Breast epithelium (tissue), 4 donors: ENCODE data around the gene LCLAT1. TPM values are rescaled to one million over a fixed set of nuclear protein-coding genes. Genes with fewer than 3 reads are reported as not detected.
"Not testable (repeated sequence)": the region's sequence is repeated elsewhere in the genome, so short reads cannot be mapped to it uniquely, and the experiment has no call there.

Source experiments
- DNase-seq, 2 donors: peaks; one replicate each; pipeline ENCODE4 v3.0.0-alpha.2; 2019; ENCODE audit warnings: low spot score in 2 of 2
- H3K27ac ChIP-seq, 2 donors: fragments of 200-600 bp; sonication (generic) in 1 of 2; one replicate each; pipeline ENCODE4 v1.5.1; 2016 to 2019; ENCODE audit warnings: mild to moderate bottlenecking in 1 of 2
- H3K27me3 ChIP-seq, 2 donors: fragments of 200-600 bp; sonication (generic) in 1 of 2; one replicate each; pipeline versions ENCODE4 v1.5.1 to v1.6.0; 2017 to 2019; ENCODE audit warnings: control low read depth in 1 of 2, mild to moderate bottlenecking in 1 of 2
- H3K36me3 ChIP-seq: fragments of 200-600 bp; one replicate; pipeline ENCODE4 v1.5.1; 2019
- H3K4me1 ChIP-seq, 2 donors: fragments of 200-600 bp; sonication (generic); one replicate each; pipeline ENCODE4 v1.5.1; 2016 to 2019; ENCODE audit warnings: control low read depth in 1 of 2
- H3K4me3 ChIP-seq, 3 donors: fragments of 200-600 bp; sonication (generic); 1 replicate in 2 of 3; 2 replicates in 1 of 3; pipeline ENCODE4 v1.5.1; 2016 to 2019; ENCODE audit warnings: mild to moderate bottlenecking in 3 of 3, moderate library complexity in 2 of 3
- H3K9me3 ChIP-seq, 2 donors: fragments of 200-600 bp; sonication (generic) in 1 of 2; one replicate each; pipeline ENCODE4 v1.5.1; 2016 to 2019; ENCODE audit warnings: control low read depth in 1 of 2
- POLR2A ChIP-seq: fragments of 450-650 bp; IDR thresholded peaks from one replicate; pipeline ENCODE4 v1.6.1; 2016; ENCODE audit warnings: antibody characterized with exemption, mild to moderate bottlenecking, moderate library complexity
- POLR2AphosphoS5 ChIP-seq, 3 donors: sonication (generic); formaldehyde crosslinking; IDR thresholded peaks; one replicate each; pipeline ENCODE4 v1.6.1; 2017; ENCODE audit warnings: antibody characterized with exemption in 3 of 3
- intact Hi-C: fragments of 100-400 bp; cut with DNase I; formaldehyde crosslinking; loops from one replicate; pipeline ENCODE4 v1.15.1; 2023; ENCODE audit warnings: low total_unique reads
- total RNA-seq, 3 donors: library from RNA; depleted of rRNA; stranded (reverse); fragments of >200 nt; gene quantifications; one replicate each; pipeline ENCODE4 v1.1.0, GENCODE V29; 2016
- TF ChIP-seq, protein P1 (sequence below), 3 donors: fragments of 450-650 bp; IDR thresholded peaks; one replicate each; pipeline ENCODE4 v1.5.1; 2016 to 2017; ENCODE audit warnings: antibody characterized with exemption in 3 of 3, mild to moderate bottlenecking in 3 of 3, moderate library complexity in 3 of 3

The LCLAT1 gene
- total RNA-seq, 3 donors from 2014 or later = 8.0 to 20.6 (median 19.7) TPM

DNA sequence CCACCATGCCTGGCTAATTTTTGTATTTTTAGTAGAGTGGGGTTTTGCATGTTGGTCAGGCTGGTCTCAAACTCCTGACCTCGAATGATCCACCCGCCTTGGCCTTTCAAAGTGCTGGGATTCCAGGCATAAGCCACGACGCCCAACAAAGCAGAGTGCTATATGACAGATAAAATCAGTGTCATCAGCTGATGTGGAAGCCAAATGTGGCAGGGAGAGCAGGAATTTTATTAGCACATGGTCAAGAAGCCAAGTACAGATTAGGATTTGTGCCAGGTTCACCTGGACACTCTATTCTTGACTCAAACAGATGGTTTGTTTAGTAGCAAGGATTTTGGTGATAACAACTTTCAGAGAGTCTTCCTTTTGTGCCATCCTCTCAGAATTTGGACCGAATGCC is 62.7 kb downstream of the LCLAT1 start:
- intact Hi-C loops = no loop called here
- Histone ChIP-seq H3K4me3 (no peak overlapping the region), H3K36me3 (no peaks in the 10 kb centered on the region), H3K4me1 (no peaks in the 10 kb centered on the region), H3K27ac (no peak overlapping the region), H3K27me3 (no peaks in the 10 kb centered on the region), H3K9me3 (no peaks in the 10 kb centered on the region)
- DNase-seq = no peak
- TF ChIP-seq POLR2AphosphoS5 (IDR thresholded peaks at IDR 0.05) (no peak), POLR2A (no peak)
- TF ChIP-seq, protein P1, sequence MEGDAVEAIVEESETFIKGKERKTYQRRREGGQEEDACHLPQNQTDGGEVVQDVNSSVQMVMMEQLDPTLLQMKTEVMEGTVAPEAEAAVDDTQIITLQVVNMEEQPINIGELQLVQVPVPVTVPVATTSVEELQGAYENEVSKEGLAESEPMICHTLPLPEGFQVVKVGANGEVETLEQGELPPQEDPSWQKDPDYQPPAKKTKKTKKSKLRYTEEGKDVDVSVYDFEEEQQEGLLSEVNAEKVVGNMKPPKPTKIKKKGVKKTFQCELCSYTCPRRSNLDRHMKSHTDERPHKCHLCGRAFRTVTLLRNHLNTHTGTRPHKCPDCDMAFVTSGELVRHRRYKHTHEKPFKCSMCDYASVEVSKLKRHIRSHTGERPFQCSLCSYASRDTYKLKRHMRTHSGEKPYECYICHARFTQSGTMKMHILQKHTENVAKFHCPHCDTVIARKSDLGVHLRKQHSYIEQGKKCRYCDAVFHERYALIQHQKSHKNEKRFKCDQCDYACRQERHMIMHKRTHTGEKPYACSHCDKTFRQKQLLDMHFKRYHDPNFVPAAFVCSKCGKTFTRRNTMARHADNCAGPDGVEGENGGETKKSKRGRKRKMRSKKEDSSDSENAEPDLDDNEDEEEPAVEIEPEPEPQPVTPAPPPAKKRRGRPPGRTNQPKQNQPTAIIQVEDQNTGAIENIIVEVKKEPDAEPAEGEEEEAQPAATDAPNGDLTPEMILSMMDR (IDR thresholded peaks at IDR 0.05) = no peak

- Histone ChIP-seq H3K4me3 (no peak overlapping the region), H3K9me3 (no peaks in the 10 kb centered on the region), H3K27ac (no peak overlapping the region), H3K4me1 (no peaks in the 10 kb centered on the region), H3K36me3 (no peaks in the 10 kb centered on the region), H3K27me3 (no peaks in the 10 kb centered on the region)
- no peak for DNase-seq
- intact Hi-C loops = no loop called here
- TF ChIP-seq POLR2AphosphoS5 (IDR thresholded peaks at IDR 0.05) (no peak), POLR2A (no peak)
- TF ChIP-seq, protein P1 (IDR thresholded peaks at IDR 0.05) = no peak
These were observed 63.4 kb downstream of the LCLAT1 start for GRCh38 chr2:30510409-30510808.

DNA sequence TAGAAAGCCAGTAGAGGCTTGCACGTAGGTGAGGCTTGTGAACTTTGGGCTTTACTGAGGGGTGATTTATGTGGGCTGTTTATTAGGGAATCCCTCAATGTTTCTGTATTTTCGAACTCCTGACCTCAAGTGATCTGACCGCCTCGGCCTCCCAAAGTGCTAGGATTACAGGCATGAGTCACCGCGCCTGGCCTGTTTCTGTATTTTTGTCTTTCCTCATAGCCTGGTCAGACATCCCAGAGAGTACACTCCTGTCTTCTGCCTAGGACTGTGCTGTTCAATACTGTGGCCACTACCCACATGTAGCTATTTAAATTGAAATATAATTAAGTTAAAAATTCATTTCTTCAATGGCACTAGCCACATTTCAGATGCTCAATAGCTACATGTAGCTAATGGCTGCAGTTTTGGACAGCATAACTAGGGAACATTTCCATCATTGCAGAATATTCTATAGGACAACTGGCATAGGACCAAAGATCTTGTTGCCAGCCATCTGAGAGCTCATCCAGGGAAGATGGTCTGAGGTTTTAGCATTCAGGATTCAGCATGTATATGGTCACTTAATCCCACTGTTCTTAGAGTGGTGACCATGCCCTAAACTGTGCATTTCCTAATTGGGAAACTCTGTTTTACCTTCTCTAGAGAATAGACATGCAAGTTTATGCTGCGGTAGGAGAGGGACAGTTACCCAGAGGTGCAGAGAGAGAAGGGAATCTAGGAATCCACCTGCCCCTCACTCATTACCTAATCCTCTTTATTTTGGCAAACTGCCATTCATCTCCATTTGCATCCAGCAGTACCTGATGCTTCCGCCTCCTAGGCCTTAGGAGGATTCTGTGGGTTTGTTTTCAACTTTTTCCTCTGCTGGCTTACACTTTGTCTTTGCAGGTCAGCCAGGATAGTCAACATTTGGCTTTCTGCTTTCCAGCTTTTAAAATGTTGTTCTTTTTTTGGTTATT is 64.4 kb downstream of the LCLAT1 start:
- no peak for DNase-seq
- H3K27me3 ChIP-seq = no peaks in the 10 kb centered on the region
- H3K4me3 ChIP-seq = no peak overlapping the region
- H3K9me3 ChIP-seq = no peaks in the 10 kb centered on the region
- H3K27ac ChIP-seq = no peak overlapping the region
- intact Hi-C loops = no loop called here
- TF ChIP-seq POLR2A (no peak), POLR2AphosphoS5 (IDR thresholded peaks at IDR 0.05) (no peak)
- TF ChIP-seq, protein P1 (IDR thresholded peaks at IDR 0.05) = no peak
- no peaks in the 10 kb centered on the region for H3K4me1 ChIP-seq
- no peaks in the 10 kb centered on the region for H3K36me3 ChIP-seq

GRCh38 chr2:30512243-30512886 is 65.3 kb downstream of the LCLAT1 start:
- DNase-seq = no peak
- TF ChIP-seq POLR2A (no peak), POLR2AphosphoS5 (IDR thresholded peaks at IDR 0.05) (no peak)
- TF ChIP-seq, protein P1 (IDR thresholded peaks at IDR 0.05) = no peak
- Histone ChIP-seq H3K36me3 (no peaks in the 10 kb centered on the region), H3K4me1 (no peaks in the 10 kb centered on the region), H3K27ac (no peak overlapping the region), H3K9me3 (no peaks in the 10 kb centered on the region), H3K4me3 (no peak overlapping the region), H3K27me3 (no peaks in the 10 kb centered on the region)
- intact Hi-C loops = no loop called here

GRCh38 chr2:30513649-30514048 is 66.6 kb downstream of the LCLAT1 start:
- H3K27me3 ChIP-seq, H3K27ac ChIP-seq, H3K9me3 ChIP-seq, H3K4me3 ChIP-seq, intact Hi-C loops, H3K36me3 ChIP-seq, DNase-seq, H3K4me1 ChIP-seq: not testable (repeated sequence)
